Hematopoietic multipotent progenitor cell treated with erythropoietin and hydrocortisone succinate and interleukin-3 and kit ligand, for 6 days (in vitro differentiated cells): ENCODE results near the gene CRIM1.
A peak's percentile ranks its signal among the peaks of the same experiment; 100 is the strongest.

Source experiments
- DNase-seq: peaks from one replicate; pipeline ENCODE4 v3.0.0-alpha.2; 2015

The CRIM1 gene

GRCh38 chr2:36427790-36428243 lies 72.2 kb downstream of the CRIM1 start:
- DNase-seq: peak; percentile 14

GRCh38 chr2:36430549-36430948 lies 75.0 kb downstream of the CRIM1 start:
- no peak for DNase-seq

GRCh38 chr2:36432479-36432878 lies 76.9 kb downstream of the CRIM1 start:
- DNase-seq: no peak

GRCh38 chr2:36433311-36434217 lies 78.0 kb downstream of the CRIM1 start:
- peak; percentile 11 for DNase-seq

GRCh38 chr2:36438449-36438977 lies 82.9 kb downstream of the CRIM1 start:
- no peak for DNase-seq

- no peak for DNase-seq
Measured at GRCh38 chr2:36439084-36439483, 83.5 kb downstream of the CRIM1 start.

- DNase-seq: no peak
Measured at GRCh38 chr2:36441065-36441625, 85.6 kb downstream of the CRIM1 start.

GRCh38 chr2:36441816-36442215 lies 86.2 kb downstream of the CRIM1 start:
- peak; percentile 47 for DNase-seq

- no peak for DNase-seq
Measured at GRCh38 chr2:36444216-36444936, 88.8 kb downstream of the CRIM1 start.

GRCh38 chr2:36445185-36445866 lies 89.7 kb downstream of the CRIM1 start:
- no peak for DNase-seq

GRCh38 chr2:36446294-36446693 lies 90.7 kb downstream of the CRIM1 start:
- DNase-seq: no peak

GRCh38 chr2:36449213-36449612 lies 93.6 kb downstream of the CRIM1 start:
- no peak for DNase-seq

- peak; percentile 87 for DNase-seq
Measured at GRCh38 chr2:36449943-36450392, 94.4 kb downstream of the CRIM1 start.

- no peak for DNase-seq
Measured at GRCh38 chr2:36450466-36451196, 95.1 kb downstream of the CRIM1 start.

- peak; percentile 86 for DNase-seq
Measured at GRCh38 chr2:36451512-36451911, 95.9 kb downstream of the CRIM1 start.

- DNase-seq: no peak
Measured at GRCh38 chr2:36452260-36452659, 96.7 kb downstream of the CRIM1 start.

- no peak for DNase-seq
Measured at GRCh38 chr2:36453652-36454051, 98.1 kb downstream of the CRIM1 start.

- no peak for DNase-seq
Measured at GRCh38 chr2:36455011-36455410, 99.4 kb downstream of the CRIM1 start.

GRCh38 chr2:36455788-36456187 lies 100.2 kb downstream of the CRIM1 start:
- no peak for DNase-seq

GRCh38 chr2:36456227-36457175 lies 100.9 kb downstream of the CRIM1 start:
- no peak for DNase-seq

GRCh38 chr2:36458106-36458505 lies 102.5 kb downstream of the CRIM1 start:
- DNase-seq: no peak
